Chondrocyte (in vitro differentiated cells): Measurements from ENCODE around the gene PLXNA4. TPM values are rescaled to one million over a fixed set of nuclear protein-coding genes. Genes with fewer than 3 reads are reported as not detected.
A peak's percentile ranks its signal among the peaks of the same experiment; 100 is the strongest.

Experiments
- DNase-seq: peaks from one replicate; pipeline ENCODE4 v3.0.0; 2021; ENCODE audit warnings: mixed read lengths, low spot score
- H3K27ac Mint-ChIP-seq: one replicate; pipeline ENCODE4 v1.8.0; 2021; ENCODE audit warnings: mild to moderate bottlenecking, moderate library complexity, mixed read lengths; ENCODE audit not compliant: unreplicated experiment
- H3K27me3 Mint-ChIP-seq: 2 replicates; pipeline ENCODE4 v1.8.0; 2021; ENCODE audit warnings: low read depth, mixed read lengths
- H3K36me3 Mint-ChIP-seq: 2 replicates; pipeline ENCODE4 v1.8.0; 2021; ENCODE audit warnings: low read depth, mixed read lengths
- H3K4me1 Mint-ChIP-seq: 2 replicates; pipeline ENCODE4 v1.8.0; 2021; ENCODE audit warnings: low read depth, mild to moderate bottlenecking, mixed read lengths
- H3K4me3 Mint-ChIP-seq: one replicate; pipeline ENCODE4 v1.8.0; 2021; ENCODE audit warnings: mild to moderate bottlenecking, moderate library complexity, mixed read lengths; ENCODE audit not compliant: unreplicated experiment
- H3K9me3 Mint-ChIP-seq: 2 replicates; pipeline ENCODE4 v1.8.0; 2021; ENCODE audit warnings: low read depth, mixed read lengths
- total RNA-seq: library from RNA; stranded (reverse); gene quantifications from 3 replicates; pipeline ENCODE4 v1.2.1, GENCODE V29; 2021
- TF ChIP-seq, protein P1 (sequence below): fragments of 200-600 bp; sonication (generic); IDR thresholded peaks from 2 replicates; pipeline ENCODE4 v1.5.0; 2021; ENCODE audit warnings: antibody characterized with exemption, mild to moderate bottlenecking, moderate library complexity

Gene PLXNA4
- total RNA-seq, 1 donor from 2014 or later, result 11.3 TPM

DNA sequence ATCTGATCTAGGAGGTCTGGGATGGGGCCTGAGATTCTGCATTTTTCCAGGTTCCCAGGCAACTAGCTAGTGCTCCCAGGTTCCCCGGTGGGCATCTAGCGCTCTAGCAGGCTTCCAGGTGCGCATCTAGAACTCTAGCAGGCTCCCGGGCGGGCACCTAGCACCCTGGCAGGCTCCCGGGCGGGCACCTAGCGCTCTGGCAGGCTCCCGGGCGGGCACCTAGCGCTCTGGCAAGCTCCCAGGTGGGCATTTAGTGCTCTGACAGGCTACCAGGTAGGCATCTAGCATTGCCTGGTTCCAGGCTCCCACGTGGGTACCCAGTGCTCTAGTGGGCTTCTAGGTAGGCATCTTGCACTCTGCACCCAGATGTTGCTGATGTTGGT, 414.7 kb downstream of the PLXNA4 start:
- Mint-ChIP-seq H3K9me3 (no peaks in the 10 kb centered on the region), H3K27me3 (no peaks in the 10 kb centered on the region), H3K27ac (no peak overlapping the region), H3K36me3 (peaks cover 20% of the 10 kb centered on the region), H3K4me1 (peaks cover 8% of the 10 kb centered on the region), H3K4me3 (no peak overlapping the region)
- TF ChIP-seq, protein P1, sequence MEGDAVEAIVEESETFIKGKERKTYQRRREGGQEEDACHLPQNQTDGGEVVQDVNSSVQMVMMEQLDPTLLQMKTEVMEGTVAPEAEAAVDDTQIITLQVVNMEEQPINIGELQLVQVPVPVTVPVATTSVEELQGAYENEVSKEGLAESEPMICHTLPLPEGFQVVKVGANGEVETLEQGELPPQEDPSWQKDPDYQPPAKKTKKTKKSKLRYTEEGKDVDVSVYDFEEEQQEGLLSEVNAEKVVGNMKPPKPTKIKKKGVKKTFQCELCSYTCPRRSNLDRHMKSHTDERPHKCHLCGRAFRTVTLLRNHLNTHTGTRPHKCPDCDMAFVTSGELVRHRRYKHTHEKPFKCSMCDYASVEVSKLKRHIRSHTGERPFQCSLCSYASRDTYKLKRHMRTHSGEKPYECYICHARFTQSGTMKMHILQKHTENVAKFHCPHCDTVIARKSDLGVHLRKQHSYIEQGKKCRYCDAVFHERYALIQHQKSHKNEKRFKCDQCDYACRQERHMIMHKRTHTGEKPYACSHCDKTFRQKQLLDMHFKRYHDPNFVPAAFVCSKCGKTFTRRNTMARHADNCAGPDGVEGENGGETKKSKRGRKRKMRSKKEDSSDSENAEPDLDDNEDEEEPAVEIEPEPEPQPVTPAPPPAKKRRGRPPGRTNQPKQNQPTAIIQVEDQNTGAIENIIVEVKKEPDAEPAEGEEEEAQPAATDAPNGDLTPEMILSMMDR, result no peak
- no peak for DNase-seq

DNA sequence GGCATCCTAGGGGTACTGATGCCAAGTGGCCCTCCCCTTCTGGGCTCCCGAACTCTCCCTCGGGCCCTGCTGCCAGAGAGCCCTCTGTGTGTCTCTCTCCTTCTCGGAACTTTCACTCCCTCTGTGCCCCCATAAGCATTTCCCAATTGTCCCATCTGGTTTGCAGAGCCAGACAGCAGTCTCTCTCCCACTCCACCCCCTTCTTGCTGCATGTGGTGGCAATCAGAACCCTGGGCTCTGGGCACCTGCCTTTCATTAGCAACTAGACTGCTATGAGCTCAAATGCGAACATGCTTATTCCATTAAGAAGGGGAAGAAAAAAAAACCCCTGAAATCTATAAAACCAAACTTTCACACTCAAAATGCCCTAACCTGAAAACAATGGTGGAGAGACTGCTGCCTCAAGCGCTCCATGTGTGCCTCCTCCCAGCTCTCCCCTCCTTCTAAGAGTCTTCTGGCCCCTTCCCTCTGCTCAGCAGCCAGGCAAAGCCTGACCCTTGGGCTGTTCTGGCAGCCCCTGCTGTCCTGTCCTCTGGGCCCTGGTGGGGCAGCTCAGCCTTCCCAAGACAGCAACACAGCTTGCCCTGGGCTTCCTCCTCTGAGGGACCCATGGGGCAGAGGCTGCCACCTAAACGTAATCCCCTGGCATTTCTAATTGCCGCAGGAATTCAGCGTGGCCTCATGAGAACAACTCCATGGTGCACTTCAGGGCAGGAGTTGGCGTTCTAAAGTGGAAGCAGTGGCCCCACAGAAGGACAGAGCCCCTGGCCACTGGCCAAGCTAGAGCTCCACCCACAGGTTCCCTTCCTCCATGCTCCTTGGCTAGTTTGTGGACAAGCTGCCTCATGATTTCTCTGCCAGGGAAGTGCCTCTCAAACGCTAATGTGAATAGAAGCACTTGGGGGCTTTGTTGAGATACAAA, 415.4 kb downstream of the PLXNA4 start:
- Mint-ChIP-seq H3K9me3 (no peaks in the 10 kb centered on the region), H3K4me1 (peaks cover 8% of the 10 kb centered on the region)

DNA sequence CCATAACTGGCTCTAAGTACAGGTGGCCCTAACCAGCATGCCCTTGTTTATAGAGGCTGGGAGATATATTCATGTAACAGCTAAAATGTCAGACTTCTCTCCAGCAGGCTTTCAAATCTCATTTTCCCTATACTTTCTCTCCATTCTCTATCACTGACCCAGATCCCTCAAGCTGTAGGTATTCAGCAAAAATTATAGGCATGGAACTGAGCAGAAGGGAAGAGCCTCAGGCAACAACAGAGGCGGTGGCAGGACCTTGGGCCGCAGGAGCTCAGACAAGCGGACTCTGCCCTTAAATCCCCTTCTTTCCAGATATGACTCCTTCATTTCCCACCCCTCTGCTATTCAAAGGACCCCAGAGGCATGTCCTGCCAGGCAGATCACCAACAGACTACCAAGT, 417.4 kb downstream of the PLXNA4 start:
- no peak overlapping the region for H3K27ac Mint-ChIP-seq
- no peak for DNase-seq
- H3K27me3 Mint-ChIP-seq, result no peaks in the 10 kb centered on the region
- H3K4me1 Mint-ChIP-seq, result peaks cover 8% of the 10 kb centered on the region
- TF ChIP-seq, protein P1, result no peak
- peaks cover 18% of the 10 kb centered on the region for H3K36me3 Mint-ChIP-seq
- no peaks in the 10 kb centered on the region for H3K9me3 Mint-ChIP-seq
- no peak overlapping the region for H3K4me3 Mint-ChIP-seq

More for the DNA sequence above, 415.4 kb downstream of the PLXNA4 start:
- Mint-ChIP-seq H3K4me3 (no peak overlapping the region), H3K27me3 (no peaks in the 10 kb centered on the region), H3K36me3 (peaks cover 23% of the 10 kb centered on the region), H3K27ac (no peak overlapping the region)
- no peak for DNase-seq
- TF ChIP-seq, protein P1, result peak; percentile 21

DNA sequence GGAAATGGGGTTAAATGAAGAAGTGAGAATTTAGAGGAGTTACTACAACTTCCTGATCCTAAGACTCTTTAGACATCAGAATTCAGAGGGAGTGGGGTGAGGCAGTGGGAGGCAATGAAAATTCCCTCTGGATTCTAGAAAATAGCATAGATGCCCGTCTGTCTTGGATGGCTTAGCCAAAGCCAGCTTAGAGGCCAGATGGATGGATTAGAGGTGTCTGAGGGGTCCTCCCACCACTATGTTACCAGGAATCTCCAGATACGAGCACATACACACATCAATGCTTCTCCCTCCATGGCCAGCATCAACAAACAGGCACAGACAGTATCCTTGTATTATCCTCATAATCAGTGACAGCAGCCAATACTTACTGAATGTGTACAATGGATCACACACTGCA, 418.1 kb downstream of the PLXNA4 start:
- peaks cover 8% of the 10 kb centered on the region for H3K4me1 Mint-ChIP-seq

DNA sequence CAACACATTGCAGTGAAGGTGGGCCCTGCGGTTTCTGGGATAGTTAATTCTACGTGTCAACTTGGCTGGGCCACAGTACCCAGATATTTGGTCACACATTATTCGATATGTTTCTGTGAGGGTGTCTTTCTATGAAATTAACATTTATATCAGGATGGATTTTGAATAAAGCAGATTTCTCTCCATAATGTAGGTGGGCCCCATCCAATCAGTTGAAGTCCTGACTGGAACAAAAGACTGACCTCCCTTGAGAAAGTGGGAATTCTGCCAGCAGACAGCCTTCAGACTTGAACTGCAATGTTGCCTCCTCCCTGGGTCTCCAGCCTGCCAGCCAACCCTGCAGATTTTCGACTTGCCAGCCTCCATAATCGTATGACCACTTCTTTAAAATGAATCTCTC, 420.6 kb downstream of the PLXNA4 start:
- Mint-ChIP-seq H3K4me1 (peaks cover 2% of the 10 kb centered on the region), H3K27ac (no peak overlapping the region), H3K27me3 (no peaks in the 10 kb centered on the region), H3K4me3 (no peak overlapping the region), H3K36me3 (peaks cover 21% of the 10 kb centered on the region), H3K9me3 (no peaks in the 10 kb centered on the region)
- TF ChIP-seq, protein P1, result no peak
- DNase-seq, result no peak

More for the DNA sequence above, 418.1 kb downstream of the PLXNA4 start:
- Mint-ChIP-seq H3K27ac (no peak overlapping the region), H3K9me3 (no peaks in the 10 kb centered on the region), H3K27me3 (no peaks in the 10 kb centered on the region), H3K4me3 (no peak overlapping the region), H3K36me3 (peaks cover 18% of the 10 kb centered on the region)
- DNase-seq, result no peak
- TF ChIP-seq, protein P1, result no peak
